K562 (cell line): ENCODE data around the gene HAVCR1. TPM values are rescaled to one million over a fixed set of nuclear protein-coding genes. Genes with fewer than 3 reads are reported as not detected.

Experiments used
- ATAC-seq: fragments of 200-7000 bp; cut with Tn5 transposase; 3 replicates; pipeline ENCODE4 v1.9.1; 2020; ENCODE audit warnings: moderate library complexity
- BruUV-seq: library from RNA; stranded (reverse); fragments of 400-500 nt; replicated peaks from 2 replicates; lab custom pipeline; 2021; lab: Mats Ljungman, UMichigan
- CTCF ChIA-PET: fragments of 300-600 bp; formaldehyde crosslinking; extraction: SDS; loops from one replicate; lab custom pipeline; 2021; ENCODE audit warnings: low intra/inter-chr PET ratio; lab: Yijun Ruan, JAX
- POLR2A ChIA-PET: fragments of 300-600, 350-650 bp; sonication (Branson Sonifier 250); formaldehyde crosslinking; extraction: SDS; loops from one replicate; lab custom pipeline; 2021; ENCODE audit warnings: antibody characterized with exemption, inconsistent platforms; lab: Yijun Ruan, JAX
- DNase-seq, 4 experiments: peaks; one replicate each; pipeline versions ENCODE4 v3.0.0 to v3.0.0-alpha.2; 2011 to 2018; ENCODE audit warnings: low spot score in 3 of 4, mixed read lengths in 3 of 4; ENCODE audit errors: extremely low read depth in 1 of 4
- FAIRE-seq: peaks from 2 replicates; lab custom pipeline; 2011; peaks lifted over from hg19 to GRCh38; lab: Jason Lieb, UNC
- H2AFZ ChIP-seq: 2 replicates; pipeline ENCODE4 v1.6.0; 2011; ENCODE audit warnings: low read depth, low read length, control low read depth, inconsistent platforms
- H3K27ac ChIP-seq: fragments of 200-600 bp; 3 replicates; pipeline ENCODE4 v1.8.0; 2011; ENCODE audit warnings: low read depth, mild to moderate bottlenecking, control low read depth, inconsistent platforms, low read length, moderate library complexity, mixed read lengths; ENCODE audit errors: extremely low read depth
- H3K27me3 ChIP-seq, 2 experiments: fragments of 300-600 bp in 1 of 2; 2 replicates in 1 of 2; 3 replicates in 1 of 2; pipeline versions ENCODE4 v1.6.0 to v1.8.0; 2011; ENCODE audit warnings: inconsistent platforms in 2 of 2, low read length in 2 of 2, mild to moderate bottlenecking in 1 of 2, mixed read lengths in 1 of 2, moderate library complexity in 1 of 2; ENCODE audit not compliant: control insufficient read depth in 2 of 2, insufficient read depth in 2 of 2
- H3K36me3 ChIP-seq: fragments of 300-600 bp; 3 replicates; pipeline ENCODE4 v1.8.0; 2011; ENCODE audit warnings: mild to moderate bottlenecking, low read length, inconsistent platforms; ENCODE audit not compliant: control insufficient read depth, insufficient read depth
- H3K4me1 ChIP-seq, 2 experiments: fragments of 200-600 bp in 1 of 2; replicated peaks in 1 of 2; 2 replicates in 1 of 2; 3 replicates in 1 of 2; pipeline versions ENCODE4 v1.5.1 to v1.8.0; 2011; ENCODE audit warnings: inconsistent platforms in 2 of 2, low read length in 2 of 2, mild to moderate bottlenecking in 1 of 2, mixed read lengths in 1 of 2, moderate library complexity in 1 of 2; ENCODE audit not compliant: control insufficient read depth in 2 of 2, insufficient read depth in 2 of 2
- H3K4me2 ChIP-seq: 2 replicates; pipeline ENCODE4 v1.6.1; 2011; ENCODE audit warnings: low read length, control low read depth, inconsistent platforms, mixed read lengths; ENCODE audit not compliant: insufficient read depth
- H3K4me3 ChIP-seq: fragments of 200-600 bp; sonication (generic), shearing (Covaris generic); 2 replicates; pipeline ENCODE4 v1.5.1; 2016; ENCODE audit warnings: control low read depth, inconsistent platforms
- H3K79me2 ChIP-seq: fragments of 200-600 bp; 3 replicates; pipeline ENCODE4 v1.8.0; 2011; ENCODE audit warnings: low read length, inconsistent platforms; ENCODE audit not compliant: control insufficient read depth, insufficient read depth
- H3K9ac ChIP-seq, 2 experiments: 2 replicates each; pipeline versions ENCODE4 v1.6.0 to v1.6.1; 2011; ENCODE audit warnings: low read depth in 2 of 2, low read length in 2 of 2, control low read depth in 1 of 2, inconsistent platforms in 1 of 2, mild to moderate bottlenecking in 1 of 2, mixed read lengths in 1 of 2; ENCODE audit not compliant: insufficient read depth in 1 of 2
- H3K9me1 ChIP-seq: one replicate; pipeline ENCODE4 v1.6.0; 2011; ENCODE audit warnings: inconsistent platforms, mild to moderate bottlenecking, low read length, moderate library complexity; ENCODE audit not compliant: control insufficient read depth, insufficient read depth
- H3K9me3 ChIP-seq: replicated peaks from 2 replicates; pipeline ENCODE4 v1.5.1; 2011; ENCODE audit warnings: low read depth, low read length, inconsistent platforms; ENCODE audit not compliant: control insufficient read depth, insufficient read depth
- H4K20me1 ChIP-seq: replicated peaks from 2 replicates; pipeline ENCODE4 v1.6.1; 2011; ENCODE audit warnings: low read length, inconsistent platforms, mixed read lengths; ENCODE audit not compliant: control insufficient read depth, insufficient read depth
- CCNT2 ChIP-seq: IDR thresholded peaks from 2 replicates; pipeline ENCODE4 v1.6.1; 2011; ENCODE audit warnings: borderline replicate concordance, low read depth, mild to moderate bottlenecking, moderate library complexity, mixed read lengths, low read length; ENCODE audit not compliant: insufficient read length; ENCODE audit errors: extremely low read depth
- CEBPB ChIP-seq: fragments of 450-650 bp; IDR thresholded peaks from 2 replicates; pipeline ENCODE4 v1.6.1; 2016; ENCODE audit warnings: missing genetic modification characterization, missing compliant biosample characterization
- ELK3 ChIP-seq: fragments of 450-650 bp; formaldehyde crosslinking; IDR thresholded peaks from 2 replicates; pipeline ENCODE4 v1.4.0; 2020; ENCODE audit warnings: mild to moderate bottlenecking
- EP300 ChIP-seq: IDR thresholded peaks from 2 replicates; pipeline ENCODE4 v1.6.1; 2012; ENCODE audit warnings: low read length, improper control_type of control experiment
- GATAD2A ChIP-seq: fragments of 450-650 bp; IDR thresholded peaks from 2 replicates; pipeline ENCODE4 v1.6.1; 2017
- MAZ ChIP-seq, 2 experiments: fragments of 450-650 bp in 1 of 2; sonication (generic) in 1 of 2; formaldehyde crosslinking; IDR thresholded peaks in 1 of 2; conservative IDR thresholded peaks in 1 of 2; 2 replicates each; pipeline versions ENCODE4 v1.4.0 to v1.5.0; 2020; ENCODE audit warnings: mild to moderate bottlenecking in 1 of 2, missing genetic modification reagents in 1 of 2
- NONO ChIP-seq, 2 experiments: fragments of 200-400 bp in 1 of 2; fragments of 450-650 bp in 1 of 2; formaldehyde crosslinking in 1 of 2; IDR thresholded peaks; 2 replicates each; pipeline ENCODE4 v1.6.1; 2017; ENCODE audit warnings: low read depth in 2 of 2, mild to moderate bottlenecking in 2 of 2, moderate library complexity in 2 of 2, low read length in 1 of 2
- POLR2B ChIP-seq: fragments of 450-650 bp; IDR thresholded peaks from 2 replicates; pipeline ENCODE4 v1.6.1; 2018; ENCODE audit warnings: low read depth; ENCODE audit not compliant: partially characterized antibody
- STAT5B ChIP-seq: fragments of 250-450 bp; sonication (Bioruptor Pico); IDR thresholded peaks from 2 replicates; pipeline ENCODE4 v1.8.0; 2021; ENCODE audit warnings: mild to moderate bottlenecking, inconsistent platforms
- TAF15 ChIP-seq: fragments of 200-400 bp; formaldehyde crosslinking; IDR thresholded peaks from 2 replicates; pipeline ENCODE4 v1.6.1; 2017; ENCODE audit warnings: mild to moderate bottlenecking, low read depth, low read length, moderate library complexity
- ZNF589 ChIP-seq: fragments of 200-800 bp; sonication (Bioruptor generic); IDR thresholded peaks from 2 replicates; pipeline ENCODE4 v1.6.1; 2016; ENCODE audit warnings: low read depth, missing genetic modification characterization, missing compliant biosample characterization
- ZNF766 ChIP-seq: fragments of 200-800 bp; sonication (Bioruptor generic); conservative IDR thresholded peaks from 2 replicates; pipeline ENCODE4 v1.6.1; 2016; ENCODE audit warnings: missing genetic modification characterization, missing compliant biosample characterization
- WGBS: fragments of 100-300 bp; shearing (Covaris generic); methylation state at CpG from one replicate; pipeline ENCODE4 v1.1.6; 2016; ENCODE audit warnings: low coverage, mixed read lengths; ENCODE audit not compliant: insufficient coverage; ENCODE audit errors: missing lambda C conversion rate; 5-methylcytosine and 5-hydroxymethylcytosine counted together
- in situ Hi-C: fragments of 300-500 bp; cut with MboI; formaldehyde crosslinking; loops from 4 replicates; pipeline ENCODE4 v1.15.0; 2018; ENCODE audit warnings: inconsistent platforms, mixed read lengths
- intact Hi-C: fragments of 100-400 bp; cut with micrococcal nuclease; formaldehyde crosslinking; loops from 2 replicates; pipeline ENCODE4 v1.14.2; 2022
- polyA plus RNA-seq, 8 experiments: library from polyadenylated mRNA; depleted of rRNA in 4 of 8; stranded (reverse) in 5 of 8; unstranded in 3 of 8; fragments of >200 nt; fragmentation: Nextera tagmentation in 2 of 8; fragmentation: Illumina TruSeq in 1 of 8; extraction: Ambion mirVana in 2 of 8; extraction: Trizol in 1 of 8; gene quantifications; 2 replicates each; pipeline versions ENCODE4 v1.2.1 to v1.2.3, GENCODE V29; 2011 to 2014; ENCODE audit warnings: inconsistent platforms in 1 of 8, missing spikeins in 1 of 8
- total RNA-seq, 7 experiments: library from RNA; depleted of rRNA in 6 of 7; stranded (reverse); fragments of >200 nt in 6 of 7; fragmentation: Illumina TruSeq in 2 of 7; extraction: Trizol in 2 of 7; gene quantifications; 2 replicates each; pipeline versions ENCODE4 v1.2.1 to v1.2.3, GENCODE V29; 2011 to 2021; ENCODE audit warnings: low replicate concordance in 1 of 7
- TF ChIP-seq, protein P1 (sequence below): IDR thresholded peaks from 3 replicates; pipeline ENCODE4 v1.6.1; 2011; ENCODE audit warnings: borderline replicate concordance, mild to moderate bottlenecking; ENCODE audit not compliant: insufficient read length, insufficient read depth
- TF ChIP-seq, protein P2 (sequence below): sonication (generic); formaldehyde crosslinking; IDR thresholded peaks from 2 replicates; pipeline ENCODE4 v1.8.0; 2022; ENCODE audit warnings: mild to moderate bottlenecking, missing genetic modification reagents, borderline replicate concordance
- TF ChIP-seq, protein P3 (sequence below), 2 experiments: IDR thresholded peaks; 2 replicates each; pipeline ENCODE4 v1.6.1; 2011; ENCODE audit warnings: borderline replicate concordance in 1 of 2, control low read depth in 1 of 2, low read depth in 1 of 2, low read length in 1 of 2, mild to moderate bottlenecking in 1 of 2, mixed read lengths in 1 of 2, moderate library complexity in 1 of 2; ENCODE audit not compliant: insufficient read depth in 1 of 2, insufficient read length in 1 of 2, poor library complexity in 1 of 2, severe bottlenecking in 1 of 2; ENCODE audit errors: extremely low read depth in 1 of 2

The HAVCR1 gene
- total and polyA plus RNA-seq, 9 of the 15 experiments (the other 6 are each of a cell fraction or from before 2014, with no cell fraction given): 0.04 TPM; not detected in 8

DNA sequence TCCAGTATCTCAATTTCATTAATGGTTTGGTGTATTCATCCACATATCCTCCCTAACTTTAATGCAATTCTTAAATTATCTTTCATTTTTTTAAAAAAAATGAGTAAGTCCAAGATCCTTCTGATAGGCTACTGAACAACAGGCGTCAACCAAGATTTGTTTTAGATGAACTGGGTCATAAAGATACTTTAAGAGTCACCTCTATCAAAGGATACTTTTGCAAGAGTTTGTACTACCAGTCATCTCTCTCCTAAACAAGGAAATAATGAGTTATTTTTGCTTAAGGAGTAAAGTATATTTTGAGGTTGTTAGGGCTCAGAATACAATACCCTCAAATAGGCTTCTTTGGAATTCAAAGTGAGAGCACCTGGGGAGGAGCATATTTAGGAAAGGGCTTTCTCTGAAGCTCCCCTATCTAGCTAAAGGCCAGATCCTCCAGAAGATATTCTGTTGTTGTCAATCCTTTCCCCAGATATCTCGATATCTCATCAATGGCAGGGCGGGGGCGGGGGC lies 25.8 kb downstream of the HAVCR1 start (continued):
- TF ChIP-seq, protein P1, sequence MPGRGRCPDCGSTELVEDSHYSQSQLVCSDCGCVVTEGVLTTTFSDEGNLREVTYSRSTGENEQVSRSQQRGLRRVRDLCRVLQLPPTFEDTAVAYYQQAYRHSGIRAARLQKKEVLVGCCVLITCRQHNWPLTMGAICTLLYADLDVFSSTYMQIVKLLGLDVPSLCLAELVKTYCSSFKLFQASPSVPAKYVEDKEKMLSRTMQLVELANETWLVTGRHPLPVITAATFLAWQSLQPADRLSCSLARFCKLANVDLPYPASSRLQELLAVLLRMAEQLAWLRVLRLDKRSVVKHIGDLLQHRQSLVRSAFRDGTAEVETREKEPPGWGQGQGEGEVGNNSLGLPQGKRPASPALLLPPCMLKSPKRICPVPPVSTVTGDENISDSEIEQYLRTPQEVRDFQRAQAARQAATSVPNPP: no peak
- no peak for TF ChIP-seq CCNT2
- TF ChIP-seq EP300: no peak
- no peak for TF ChIP-seq TAF15

DNA sequence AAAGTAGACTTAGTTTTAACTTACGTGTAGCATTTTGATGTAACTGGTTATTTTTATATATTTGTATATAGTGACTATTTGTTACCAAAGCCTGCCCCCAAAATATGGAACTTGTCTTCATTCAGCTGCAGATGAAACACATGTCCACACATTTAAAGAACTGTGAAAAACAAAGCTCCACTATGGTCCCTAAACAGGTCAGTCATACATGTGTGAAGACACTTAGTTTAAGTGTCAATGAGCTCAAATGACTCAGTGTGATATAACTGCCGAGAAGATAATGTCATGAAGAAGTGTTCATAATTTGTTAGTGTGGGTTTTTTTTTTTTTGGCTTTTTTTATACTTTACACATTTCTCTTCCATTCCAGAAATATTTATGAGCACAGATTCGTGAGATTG lies 28.2 kb downstream of the HAVCR1 start:
- Histone ChIP-seq H3K9me1 (no peaks in the 10 kb centered on the region), H3K4me3 (no peak overlapping the region), H3K27ac (no peak overlapping the region), H2AFZ (no peak overlapping the region), H4K20me1 (no peaks in the 10 kb centered on the region), H3K79me2 (no peaks in the 10 kb centered on the region), H3K36me3 (no peaks in the 10 kb centered on the region), H3K4me2 (no peak overlapping the region), H3K9ac (no peak overlapping the region), H3K9me3 (no peaks in the 10 kb centered on the region), H3K27me3 (no peaks in the 10 kb centered on the region), H3K4me1 (no peaks in the 10 kb centered on the region; a peak in 1 of 5 replicates)
- FAIRE-seq (no peak), ATAC-seq (no peak), DNase-seq (no peak)
- in situ Hi-C loops (no loop called here), intact Hi-C loops (no loop called here)
- no TSS peak for BruUV-seq
- CTCF ChIA-PET: no interaction called here
- WGBS: 6% methylated on average over 3 of the region's 3 CpGs
- POLR2A ChIA-PET: no interaction called here
- no peak for TF ChIP-seq NONO (IDR thresholded peaks at IDR 0.05; ENCODE audit: low read depth in 2 of 2, low read length in 1 of 2)
- TF ChIP-seq ZNF589 (CRISPR knock-in tag): no peak
- no peak for TF ChIP-seq ZNF766 (CRISPR knock-in tag)
- no peak for TF ChIP-seq GATAD2A
- TF ChIP-seq, protein P2, sequence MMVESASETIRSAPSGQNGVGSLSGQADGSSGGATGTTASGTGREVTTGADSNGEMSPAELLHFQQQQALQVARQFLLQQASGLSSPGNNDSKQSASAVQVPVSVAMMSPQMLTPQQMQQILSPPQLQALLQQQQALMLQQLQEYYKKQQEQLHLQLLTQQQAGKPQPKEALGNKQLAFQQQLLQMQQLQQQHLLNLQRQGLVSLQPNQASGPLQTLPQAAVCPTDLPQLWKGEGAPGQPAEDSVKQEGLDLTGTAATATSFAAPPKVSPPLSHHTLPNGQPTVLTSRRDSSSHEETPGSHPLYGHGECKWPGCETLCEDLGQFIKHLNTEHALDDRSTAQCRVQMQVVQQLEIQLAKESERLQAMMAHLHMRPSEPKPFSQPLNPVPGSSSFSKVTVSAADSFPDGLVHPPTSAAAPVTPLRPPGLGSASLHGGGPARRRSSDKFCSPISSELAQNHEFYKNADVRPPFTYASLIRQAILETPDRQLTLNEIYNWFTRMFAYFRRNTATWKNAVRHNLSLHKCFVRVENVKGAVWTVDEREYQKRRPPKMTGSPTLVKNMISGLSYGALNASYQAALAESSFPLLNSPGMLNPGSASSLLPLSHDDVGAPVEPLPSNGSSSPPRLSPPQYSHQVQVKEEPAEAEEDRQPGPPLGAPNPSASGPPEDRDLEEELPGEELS (CRISPR knock-in tag): no peak
- no peak for TF ChIP-seq POLR2B
- no peak for TF ChIP-seq MAZ (CRISPR knock-in tag; conservative IDR thresholded peaks at IDR 0.05 in 1 of 2, IDR thresholded peaks at IDR 0.05 in 1 of 2)
- no peak for TF ChIP-seq STAT5B (CRISPR knock-in tag)
- TF ChIP-seq, protein P3, sequence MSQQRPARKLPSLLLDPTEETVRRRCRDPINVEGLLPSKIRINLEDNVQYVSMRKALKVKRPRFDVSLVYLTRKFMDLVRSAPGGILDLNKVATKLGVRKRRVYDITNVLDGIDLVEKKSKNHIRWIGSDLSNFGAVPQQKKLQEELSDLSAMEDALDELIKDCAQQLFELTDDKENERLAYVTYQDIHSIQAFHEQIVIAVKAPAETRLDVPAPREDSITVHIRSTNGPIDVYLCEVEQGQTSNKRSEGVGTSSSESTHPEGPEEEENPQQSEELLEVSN (IDR thresholded peaks at IDR 0.05; ENCODE audit: borderline replicate concordance in 1 of 2, extremely low read depth in 1 of 2, insufficient read depth in 1 of 2, insufficient read length in 1 of 2, low read depth in 1 of 2, low read length in 1 of 2, poor library complexity in 1 of 2, severe bottlenecking in 1 of 2): no peak
- no peak for TF ChIP-seq CEBPB (tag)
- TF ChIP-seq ELK3 (CRISPR knock-in tag): no peak
